Measurements from ENCODE around the gene TGFBR2.

The TGFBR2 gene

DNA sequence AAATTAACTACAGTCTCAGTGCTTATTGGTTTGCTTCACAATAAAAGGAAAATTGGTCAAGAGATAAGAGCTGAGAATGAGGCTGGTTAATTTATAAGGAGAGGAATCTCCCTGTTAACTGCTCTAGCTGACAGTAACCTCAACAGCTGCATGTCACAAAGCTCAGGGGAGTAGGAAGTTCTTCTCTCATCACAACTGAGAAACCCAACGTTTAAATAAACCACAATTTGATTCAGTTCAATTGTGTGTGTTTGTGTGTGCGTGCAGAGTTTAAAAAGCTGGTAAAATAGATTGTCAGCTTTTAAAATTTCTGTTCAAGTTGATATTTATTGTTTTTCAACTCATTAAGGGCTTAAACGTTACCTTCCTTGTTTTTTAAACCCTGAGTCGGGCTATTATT is 3.5 kb upstream of the TGFBR2 start:
- DNase-seq (ENCODE audit: low spot score), result no peak

DNA sequence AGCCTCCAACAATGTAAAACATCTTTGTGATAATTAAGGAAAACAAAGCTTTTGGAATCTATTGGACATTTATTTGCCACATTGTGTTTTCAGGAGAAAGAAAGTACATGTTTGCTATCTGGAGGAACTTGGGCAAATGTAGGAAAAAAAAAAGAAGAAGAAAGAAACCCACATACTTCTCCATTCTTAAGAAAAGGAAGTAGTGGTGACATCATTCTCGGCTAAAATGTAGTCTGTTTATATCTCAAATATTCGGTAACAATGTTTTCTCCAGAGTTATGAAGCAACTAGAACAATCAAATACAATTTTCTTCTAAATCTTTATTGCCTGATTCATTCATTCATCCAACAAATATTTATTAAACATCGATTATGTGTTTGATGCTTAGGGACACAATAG is 2.3 kb upstream of the TGFBR2 start:
- no peak for DNase-seq (ENCODE audit: low spot score)

DNA sequence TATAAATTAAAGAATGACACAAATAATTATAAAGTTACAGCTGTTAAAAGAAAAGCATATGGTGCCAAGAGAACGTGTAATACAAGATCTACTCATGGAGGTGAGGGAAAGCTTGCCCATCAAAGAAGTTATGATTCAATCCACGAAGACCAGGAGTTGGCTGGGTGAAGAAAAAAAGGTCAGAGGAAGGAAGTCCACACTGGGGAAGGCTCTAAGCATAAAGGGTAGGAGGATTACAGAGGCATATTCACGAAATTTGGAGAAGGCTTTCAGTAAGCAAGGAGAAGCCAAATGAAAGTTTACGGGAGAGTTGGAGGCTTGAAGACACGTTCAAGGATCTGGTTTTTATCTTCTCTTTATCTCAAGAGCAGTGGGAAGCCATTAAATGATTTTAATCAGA is 1.8 kb upstream of the TGFBR2 start:
- DNase-seq (ENCODE audit: low spot score), result no peak

DNA sequence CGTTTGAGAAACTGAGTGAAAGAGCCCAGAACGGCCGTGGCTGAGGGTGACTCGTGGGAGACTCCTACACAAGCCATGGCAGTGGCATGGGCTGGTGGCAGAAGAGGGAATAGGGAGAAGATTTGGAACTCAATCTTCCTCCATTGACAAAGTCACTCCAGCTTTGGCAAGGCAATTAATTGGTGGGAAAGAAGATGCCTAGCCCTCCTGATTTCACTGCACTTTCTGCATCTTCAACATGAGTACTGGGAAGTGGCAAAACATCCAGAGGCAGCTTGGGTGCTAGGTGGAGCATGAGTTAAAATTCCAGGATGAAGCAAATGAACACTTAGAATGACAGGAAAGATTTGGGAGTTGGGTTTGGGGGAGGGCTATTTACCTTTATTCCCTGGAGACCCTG is 1.4 kb upstream of the TGFBR2 start:
- no peak for DNase-seq (ENCODE audit: low spot score)

DNA sequence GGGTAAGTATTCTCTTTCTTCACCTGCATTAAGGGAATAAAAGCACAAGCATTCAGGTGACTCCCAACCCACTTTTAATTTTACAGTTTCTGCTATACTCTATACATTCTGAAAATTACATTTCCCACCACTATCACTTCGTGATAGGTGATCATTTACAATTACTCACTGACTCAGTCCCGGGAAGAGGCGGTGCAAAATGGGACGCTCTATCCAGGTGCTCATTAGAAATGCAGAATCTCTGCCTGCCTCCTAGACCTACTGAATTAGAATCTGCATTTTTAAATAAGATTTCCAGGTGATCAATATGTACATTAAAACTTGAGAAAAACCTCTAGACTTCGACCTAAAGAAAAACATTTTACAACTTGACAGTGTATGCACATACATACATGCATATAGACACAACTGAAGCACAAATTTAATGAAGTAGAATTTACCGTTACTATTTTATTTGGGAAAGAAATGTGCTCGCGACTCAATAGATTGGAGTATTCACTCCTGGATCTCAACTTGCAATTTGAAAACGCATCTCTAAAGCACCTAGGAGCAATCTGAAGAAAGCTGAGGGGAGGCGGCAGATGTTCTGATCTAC is 598 bp upstream of the TGFBR2 start:
- no peak for DNase-seq (ENCODE audit: low spot score)

DNA sequence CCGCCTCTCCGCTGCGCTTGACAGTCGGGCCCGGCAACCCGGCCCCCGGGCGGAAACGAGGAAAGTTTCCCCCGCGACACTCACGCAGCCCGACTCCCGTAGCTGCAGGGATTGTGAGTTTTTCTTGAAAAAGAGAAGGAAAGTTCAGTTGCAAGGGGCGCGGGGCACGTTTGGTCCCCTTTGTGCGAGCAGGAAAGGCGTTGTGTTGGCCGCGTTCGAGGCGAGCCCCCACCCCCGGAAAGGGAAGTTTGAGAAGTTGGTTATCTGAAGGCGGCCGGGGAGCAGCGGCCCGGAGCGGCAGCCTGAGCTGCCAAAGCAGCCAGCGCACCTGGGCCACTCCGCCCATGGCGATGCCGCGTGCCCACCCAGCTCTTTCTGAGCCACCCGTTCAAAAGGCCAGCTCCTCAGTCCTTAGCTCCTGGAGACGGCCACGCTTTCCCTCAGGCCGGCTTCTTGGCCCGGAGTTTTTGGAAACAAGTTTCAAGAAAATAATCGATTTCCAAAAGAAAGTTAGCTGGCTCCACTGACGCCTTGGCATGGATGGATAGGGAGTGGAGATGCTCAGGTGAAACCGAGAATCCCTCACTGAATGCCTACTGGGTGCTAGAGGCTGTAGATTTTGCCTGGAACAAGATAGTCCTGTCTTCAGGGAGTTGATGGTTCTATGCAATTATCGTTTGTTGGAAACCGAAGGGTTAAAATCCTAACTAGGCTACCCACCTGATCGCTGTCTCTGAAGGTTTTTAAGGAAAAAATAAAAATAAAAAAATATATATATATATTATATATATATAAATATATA is 832 bp downstream of the TGFBR2 start:
- peak; percentile 67 for DNase-seq (ENCODE audit: low spot score)

DNA sequence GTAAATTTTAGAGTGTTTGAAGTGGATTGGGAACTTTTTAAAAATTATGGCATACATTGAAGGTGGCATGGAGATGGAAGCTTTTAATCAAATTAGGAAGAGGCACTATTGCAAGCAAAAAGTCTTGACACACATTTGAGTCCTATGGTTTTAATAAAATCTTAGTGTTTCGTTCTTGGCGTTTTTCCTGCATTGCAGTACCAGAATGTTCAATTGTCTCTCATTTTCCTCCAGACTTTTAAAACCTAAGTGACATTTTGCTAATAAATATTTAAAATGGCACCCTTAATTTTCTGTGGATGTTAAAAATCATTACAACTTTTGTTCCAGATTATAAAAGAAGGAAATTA is 2.2 kb downstream of the TGFBR2 start:
- DNase-seq (ENCODE audit: low spot score), result no peak

DNA sequence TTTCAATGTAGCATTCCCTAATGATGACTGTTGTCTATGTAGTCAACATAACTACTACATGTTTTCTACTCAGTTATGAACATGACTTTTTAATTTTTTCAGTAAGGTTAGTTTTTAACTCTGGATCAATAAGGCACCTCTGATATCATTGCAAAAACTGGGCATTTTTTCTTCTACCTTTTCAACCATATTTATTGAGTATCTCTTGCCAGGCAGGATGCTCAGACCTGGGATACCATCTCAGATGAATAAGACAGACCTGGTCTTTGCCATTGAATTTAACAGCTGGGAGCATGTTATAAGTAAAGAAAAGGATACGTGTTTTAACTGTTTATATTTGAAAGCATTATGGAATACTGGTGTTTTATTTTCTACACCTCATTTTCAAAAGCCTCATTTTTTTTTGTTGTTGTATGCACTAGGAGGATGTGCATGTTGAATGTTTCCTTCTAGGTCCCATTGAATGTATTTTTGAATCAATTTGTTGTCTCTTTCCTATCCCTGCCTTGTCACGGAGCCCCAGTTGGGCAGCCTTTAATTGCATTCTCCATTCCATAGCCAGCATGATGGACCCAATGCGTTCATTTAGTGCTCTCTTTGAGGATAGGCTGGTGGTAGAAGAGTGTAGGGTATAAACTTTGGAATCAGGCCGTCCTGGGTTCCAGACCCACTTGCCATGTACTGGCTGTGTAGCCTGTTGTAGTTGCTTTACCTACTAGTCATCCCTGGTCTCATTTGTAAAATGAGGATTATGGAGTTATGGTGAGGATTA is 3.7 kb downstream of the TGFBR2 start:
- no peak for DNase-seq (ENCODE audit: low spot score)

DNA sequence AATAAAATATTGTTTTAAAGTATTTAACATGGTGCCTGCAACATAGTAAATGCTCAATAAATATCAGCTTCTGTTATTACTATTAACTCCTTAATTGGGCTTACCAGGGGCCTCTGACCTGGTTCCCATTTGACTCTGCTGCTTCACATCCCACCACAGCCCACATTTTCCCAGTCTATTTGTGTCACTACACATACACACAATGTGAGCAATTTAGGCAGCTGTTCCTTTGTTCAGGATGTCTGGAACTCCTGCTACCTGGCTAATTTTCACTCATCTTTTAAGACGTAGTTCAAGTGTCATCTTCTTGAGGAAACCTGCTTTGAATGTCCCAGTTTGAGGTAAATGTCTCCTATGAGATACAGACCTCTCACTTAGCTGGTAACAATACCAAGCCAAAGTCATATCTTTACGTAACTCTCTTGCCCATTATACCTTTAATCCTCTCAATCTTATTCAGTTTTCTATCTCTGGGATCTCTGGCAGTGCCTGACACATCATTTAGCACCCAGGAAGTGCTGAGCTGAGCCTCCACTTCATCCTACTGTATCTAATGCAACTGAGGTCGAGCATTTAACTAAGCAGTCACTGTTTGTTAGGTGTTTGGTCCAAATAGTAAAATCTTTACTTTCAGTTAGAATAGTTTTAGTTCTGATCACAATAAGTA is 4.4 kb downstream of the TGFBR2 start:
- no peak for DNase-seq (ENCODE audit: low spot score)

DNA sequence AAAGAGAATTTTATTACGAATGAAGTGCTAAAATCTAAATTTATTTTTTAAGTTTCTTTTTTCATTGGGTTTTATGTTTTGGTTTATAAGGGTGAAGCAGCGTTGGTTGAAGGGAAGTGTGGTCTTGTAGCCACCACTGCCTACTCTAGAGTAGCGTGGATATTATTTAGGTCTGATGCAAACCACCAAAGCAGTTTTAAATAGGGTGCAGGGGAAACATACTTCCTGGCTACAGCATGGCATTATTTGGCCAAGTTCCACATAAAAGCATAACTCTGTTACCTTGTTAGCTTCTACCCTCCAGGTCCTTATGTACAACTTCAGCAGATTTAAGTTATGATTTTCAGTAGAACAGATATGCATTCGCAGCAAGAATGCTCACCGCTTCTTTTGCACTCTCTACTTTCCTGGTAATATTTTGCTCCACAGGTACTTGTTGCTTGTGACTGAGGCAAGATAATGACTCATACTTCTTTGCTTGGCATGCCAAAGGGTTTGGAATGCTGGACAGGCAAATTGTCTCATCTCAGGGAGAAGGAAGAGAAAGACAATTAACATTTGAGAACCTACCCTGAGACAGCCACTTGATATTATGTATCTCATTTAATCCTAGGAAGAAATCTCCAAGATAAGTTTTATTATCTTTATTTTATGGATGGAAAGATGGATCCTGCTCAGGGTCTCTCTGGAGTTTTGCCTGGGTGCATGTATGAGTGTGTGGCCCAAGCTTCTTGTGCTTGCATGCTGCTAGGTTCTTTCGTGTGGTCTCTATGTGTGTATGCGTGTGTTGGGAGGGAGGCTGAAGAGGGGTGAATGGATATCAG is 5.4 kb downstream of the TGFBR2 start:
- DNase-seq (ENCODE audit: low spot score), result no peak

DNA sequence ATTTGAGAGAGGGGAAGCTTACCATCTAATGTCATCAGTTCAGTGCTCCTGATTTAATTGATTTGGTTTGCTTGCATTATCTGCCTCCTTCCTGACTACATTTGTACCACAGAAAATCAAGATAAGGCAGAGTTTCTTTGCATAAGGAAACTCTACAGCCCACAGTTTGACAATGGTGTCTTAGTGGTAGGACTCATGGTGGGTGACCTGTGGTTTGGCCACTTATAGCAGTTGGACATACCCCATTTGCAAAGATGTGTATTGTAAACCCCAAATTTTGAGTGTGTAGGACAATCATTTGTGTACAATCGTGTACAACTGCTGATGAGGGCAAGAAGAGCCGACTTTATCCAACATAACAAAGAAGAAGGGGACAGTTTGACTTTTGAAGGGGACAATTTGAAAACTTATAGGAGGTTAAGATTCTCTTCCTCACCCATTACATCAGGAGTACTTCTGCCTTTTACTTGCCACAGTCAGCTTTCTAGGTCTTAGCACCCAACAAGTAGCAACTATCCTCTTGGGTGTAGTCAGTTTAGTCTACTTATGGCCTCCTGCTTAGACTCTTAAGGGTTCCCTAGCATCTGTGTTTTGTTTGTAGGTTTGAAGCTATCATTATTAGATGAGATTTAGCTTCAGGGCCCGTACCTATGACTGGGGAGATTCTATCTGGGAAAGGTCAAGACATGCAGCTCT is 6.2 kb downstream of the TGFBR2 start:
- DNase-seq (ENCODE audit: low spot score), result no peak

DNA sequence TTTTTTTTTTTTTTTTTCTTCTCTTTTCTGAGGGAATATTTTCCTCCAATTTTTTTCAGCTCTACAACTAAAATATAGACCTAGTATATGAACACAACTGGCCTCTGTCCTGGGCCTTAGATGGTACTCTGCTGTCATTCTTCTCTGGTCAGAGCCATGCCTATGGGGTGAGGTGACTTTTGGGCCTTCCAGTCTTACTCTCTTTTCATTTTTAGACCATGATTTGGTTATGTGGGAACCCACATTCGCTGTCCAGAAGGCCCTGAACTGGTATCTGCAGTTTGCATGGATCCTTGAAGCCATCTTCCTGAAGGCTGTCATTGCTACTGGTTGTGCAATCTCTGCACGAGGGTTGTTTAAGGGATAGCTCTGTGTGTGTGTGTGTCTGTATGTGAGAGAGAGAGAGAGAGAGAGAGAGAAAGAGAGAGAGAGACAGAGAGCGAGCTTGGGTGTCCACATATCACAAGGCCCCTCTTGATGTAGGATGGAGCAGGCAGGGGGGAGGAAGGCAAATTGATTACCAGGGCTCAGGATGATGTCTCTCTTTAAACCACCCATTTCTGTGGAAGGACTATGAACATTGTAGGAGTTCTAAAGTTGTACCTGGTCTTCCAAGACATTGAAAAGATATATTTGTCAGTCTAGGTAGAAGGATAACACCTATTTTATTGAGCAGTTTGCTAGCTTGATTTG is 6.9 kb downstream of the TGFBR2 start:
- DNase-seq (ENCODE audit: low spot score), result no peak

DNA sequence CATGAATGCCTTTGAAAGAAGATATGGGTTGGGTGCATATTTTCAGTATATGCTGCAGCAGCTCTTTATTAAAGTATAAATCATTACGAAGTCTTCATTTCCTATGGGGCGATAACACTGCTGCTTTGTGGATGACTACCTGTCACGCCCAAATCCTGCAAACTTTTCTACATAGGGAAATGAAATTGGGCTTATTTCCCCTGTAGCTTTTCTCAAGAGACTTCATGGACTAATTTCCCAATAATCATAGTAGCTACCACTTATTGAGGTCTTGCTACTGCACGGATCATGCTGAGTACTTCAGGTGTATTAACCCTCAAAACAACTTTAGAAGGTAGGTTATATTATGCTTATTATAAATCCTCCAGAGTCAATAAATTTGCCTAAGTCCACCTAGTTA is 8.0 kb downstream of the TGFBR2 start:
- DNase-seq (ENCODE audit: low spot score), result no peak

DNA sequence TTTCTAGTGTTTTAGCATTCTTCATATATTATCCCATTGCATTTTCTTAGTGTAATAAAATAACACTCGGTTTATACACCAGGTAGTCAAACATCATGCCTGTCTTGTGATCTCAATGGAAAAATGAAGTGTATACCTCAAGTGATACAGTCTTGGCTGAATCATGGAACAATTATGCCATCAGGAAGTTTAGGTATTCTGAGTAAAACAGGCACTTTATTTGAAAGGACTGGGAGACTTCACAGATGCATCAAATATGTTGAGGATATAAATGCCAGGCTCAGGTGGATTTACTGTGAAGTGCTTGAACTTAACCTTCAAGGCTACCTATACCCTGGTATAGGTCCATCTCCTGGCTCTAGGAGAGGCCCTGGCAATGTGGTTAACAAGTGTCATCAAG is 8.5 kb downstream of the TGFBR2 start:
- DNase-seq (ENCODE audit: low spot score), result no peak

DNA sequence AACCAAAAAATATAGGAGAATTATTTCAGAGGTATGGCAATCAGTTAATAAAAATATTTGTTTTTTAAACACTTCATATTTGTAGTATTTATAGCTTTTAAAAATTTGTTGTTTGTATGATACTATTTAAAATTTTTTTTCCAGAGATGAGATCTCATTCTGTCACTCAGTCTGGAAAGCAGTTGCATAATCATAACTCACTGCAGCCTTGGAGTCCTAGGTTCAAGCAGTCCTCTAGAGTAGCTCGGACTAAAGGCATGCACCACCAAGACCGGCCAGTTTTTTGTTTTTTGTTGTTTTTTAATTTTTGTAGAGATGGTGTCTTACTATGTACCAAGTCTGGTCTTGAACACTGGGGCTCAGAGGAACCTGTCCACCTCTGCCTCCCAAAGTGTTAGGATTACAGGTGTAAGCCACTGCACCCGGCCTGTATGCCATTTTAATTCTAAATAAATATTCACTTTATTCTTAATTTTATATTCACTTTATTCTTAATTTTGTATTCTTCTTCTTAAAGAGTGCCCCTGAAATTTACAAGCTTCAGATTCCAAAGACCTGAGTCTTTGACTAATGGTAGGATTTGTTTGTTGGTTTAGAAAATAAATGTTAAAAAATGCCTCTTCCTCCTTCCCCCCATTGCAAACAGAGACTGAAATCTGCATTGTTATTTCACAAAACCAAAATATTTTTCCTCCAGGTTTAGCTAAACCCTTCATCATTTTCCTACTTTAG is 9.4 kb downstream of the TGFBR2 start:
- DNase-seq (ENCODE audit: low spot score), result no peak

DNA sequence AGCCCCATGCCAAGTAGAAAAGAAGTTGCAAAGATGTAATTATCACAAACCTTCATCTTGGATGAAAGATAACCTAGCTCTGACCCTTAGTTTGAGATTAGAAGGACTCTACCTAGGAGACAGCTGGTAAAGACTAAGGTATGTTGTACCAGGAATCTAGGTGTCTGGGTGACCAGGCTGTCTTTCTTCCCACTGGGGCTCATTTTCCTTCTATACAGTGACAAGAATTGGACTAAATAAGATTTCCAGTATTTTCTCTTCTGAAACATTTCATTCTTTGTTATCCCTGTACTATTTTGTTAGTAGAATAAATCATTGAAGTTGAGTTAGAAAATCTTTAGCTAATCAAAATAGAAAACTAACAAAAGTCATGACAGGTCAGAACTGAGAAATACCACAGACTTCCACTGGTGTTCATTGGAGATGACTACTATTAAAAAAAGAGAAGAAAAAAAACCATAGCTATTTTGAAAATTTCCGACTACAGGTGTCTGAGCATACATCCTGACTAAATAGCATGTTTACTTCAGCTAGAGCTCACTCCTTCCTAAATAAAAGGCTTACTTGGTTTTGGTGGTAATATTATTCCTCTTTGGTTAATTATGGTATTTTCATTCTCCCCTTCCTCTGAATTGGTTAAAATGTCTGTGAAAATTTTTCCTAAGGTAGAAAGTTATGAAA is 10.1 kb downstream of the TGFBR2 start:
- no peak for DNase-seq (ENCODE audit: low spot score)

DNA sequence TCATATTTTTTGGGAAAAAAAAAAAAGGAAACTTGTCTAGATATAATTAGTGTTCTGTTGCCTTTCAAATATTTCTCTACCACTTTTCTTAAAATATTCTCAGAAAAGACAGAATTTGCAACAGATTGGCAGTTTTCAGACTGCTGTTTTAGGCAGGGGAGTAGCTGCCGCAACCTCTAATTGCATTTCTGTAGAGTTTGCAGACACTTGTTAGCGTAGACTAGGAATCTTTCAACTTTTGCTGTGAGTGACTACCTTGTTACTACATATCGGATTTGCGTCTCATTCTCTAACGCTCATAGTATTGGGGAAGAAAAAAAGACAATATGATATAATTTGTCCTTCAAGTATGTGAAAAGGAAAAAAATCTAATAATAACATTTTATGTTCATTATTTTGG is 10.7 kb downstream of the TGFBR2 start:
- no peak for DNase-seq (ENCODE audit: low spot score)

DNA sequence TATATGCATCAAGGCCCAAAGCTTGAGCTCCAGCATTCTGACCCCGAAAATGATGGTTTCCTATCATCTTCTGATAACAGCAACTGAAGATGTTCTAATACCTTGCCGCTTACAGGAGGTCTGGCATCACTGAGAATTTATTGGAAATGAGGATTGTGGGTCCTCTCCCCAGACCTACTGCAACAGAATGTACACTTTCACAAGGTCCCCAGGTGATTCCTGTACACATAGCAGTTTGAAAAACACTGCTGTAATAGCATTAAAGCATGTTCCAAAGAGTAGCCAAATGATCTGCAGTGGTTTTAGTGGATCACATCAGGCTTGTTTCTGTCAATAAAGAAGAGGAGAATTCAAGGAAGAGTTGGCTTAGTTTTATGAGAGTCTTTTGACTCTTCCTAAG is 11.3 kb downstream of the TGFBR2 start:
- no peak for DNase-seq (ENCODE audit: low spot score)

DNA sequence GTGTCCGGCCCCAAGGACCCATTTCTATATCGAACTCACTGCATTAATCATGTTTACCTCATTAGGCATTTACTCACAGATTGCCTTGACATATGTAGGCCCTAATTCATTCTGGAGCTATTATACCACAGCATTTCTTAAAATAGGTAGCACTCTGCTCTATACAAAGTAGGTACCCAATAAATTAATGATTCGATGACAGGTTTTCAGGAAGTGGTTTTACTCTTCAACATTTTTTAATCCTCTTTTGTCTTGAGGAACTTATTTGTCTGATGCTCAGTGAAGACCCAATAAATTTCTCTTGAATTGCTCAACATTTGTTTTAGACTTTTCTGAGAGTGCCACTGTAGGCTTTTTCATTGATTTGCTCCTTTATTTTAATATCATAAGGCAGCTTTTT is 12.1 kb downstream of the TGFBR2 start:
- no peak for DNase-seq (ENCODE audit: low spot score)

Measured in iPS-NIHi11 (cell line).